Gastroesophageal sphincter (tissue), 4 donors: Measurements from ENCODE around the gene MYO1H. TPM values are rescaled to one million over a fixed set of nuclear protein-coding genes. Genes with fewer than 3 reads are reported as not detected.
A peak's percentile ranks its signal among the peaks of the same experiment; 100 is the strongest.

Experiments
- ATAC-seq: fragments of 150-250 bp; one replicate; pipeline ENCODE4 v1.9.1; 2016; ENCODE audit warnings: mild to moderate bottlenecking, moderate library complexity
- H3K27ac ChIP-seq, 4 donors: fragments of 200-600 bp; sonication (generic) in 3 of 4; 1 replicate in 3 of 4; 2 replicates in 1 of 4; pipeline ENCODE4 v1.5.1; 2016 to 2019
- H3K27me3 ChIP-seq: fragments of 200-600 bp; sonication (generic); one replicate; pipeline ENCODE4 v1.5.1; 2019
- H3K36me3 ChIP-seq, 2 donors: fragments of 200-600 bp; sonication (generic); one replicate each; pipeline ENCODE4 v1.5.1; 2019; ENCODE audit warnings: control low read depth in 1 of 2
- H3K4me1 ChIP-seq, 3 donors: fragments of 200-600 bp; sonication (generic); 1 replicate in 2 of 3; 2 replicates in 1 of 3; pipeline ENCODE4 v1.5.1; 2016 to 2019; ENCODE audit warnings: control low read depth in 2 of 3
- H3K4me3 ChIP-seq, 2 donors: fragments of 200-600 bp; sonication (generic); one replicate each; pipeline ENCODE4 v1.5.1; 2019; ENCODE audit warnings: mild to moderate bottlenecking in 1 of 2, moderate library complexity in 1 of 2
- H3K9me3 ChIP-seq, 3 donors: fragments of 200-600 bp; sonication (generic); one replicate each; pipeline ENCODE4 v1.5.1; 2017 to 2019; ENCODE audit warnings: control low read depth in 2 of 3
- EP300 ChIP-seq: sonication (generic); formaldehyde crosslinking; IDR thresholded peaks from one replicate; pipeline ENCODE4 v1.6.1; 2017; ENCODE audit warnings: antibody characterized with exemption, mild to moderate bottlenecking
- POLR2A ChIP-seq, 2 donors: fragments of 450-650 bp; IDR thresholded peaks; one replicate each; pipeline ENCODE4 v1.6.1; 2017; ENCODE audit warnings: antibody characterized with exemption in 2 of 2, mild to moderate bottlenecking in 2 of 2, moderate library complexity in 1 of 2
- POLR2AphosphoS5 ChIP-seq: sonication (generic); formaldehyde crosslinking; IDR thresholded peaks from one replicate; pipeline ENCODE4 v1.6.1; 2017; ENCODE audit warnings: antibody characterized with exemption
- WGBS, 2 donors: methylation state at CpG; one replicate each; pipeline ENCODE4 v1.1.5; 2018; ENCODE audit warnings: low coverage in 1 of 2; 5-methylcytosine and 5-hydroxymethylcytosine counted together
- total RNA-seq, 4 donors: library from RNA; depleted of rRNA; stranded (reverse); fragments of >200 nt; gene quantifications; one replicate each; pipeline ENCODE4 v1.1.0, GENCODE V29; 2016
- TF ChIP-seq, protein P1 (sequence below), 4 experiments: fragments of 200-600 bp in 2 of 4; fragments of 450-650 bp in 2 of 4; sonication (generic) in 1 of 4; IDR thresholded peaks; one replicate each; pipeline ENCODE4 v1.5.1; 2017 to 2019; ENCODE audit warnings: antibody characterized with exemption in 4 of 4, mild to moderate bottlenecking in 2 of 4, moderate library complexity in 2 of 4

Gene MYO1H
- total RNA-seq, 4 donors from 2014 or later: not detected

DNA sequence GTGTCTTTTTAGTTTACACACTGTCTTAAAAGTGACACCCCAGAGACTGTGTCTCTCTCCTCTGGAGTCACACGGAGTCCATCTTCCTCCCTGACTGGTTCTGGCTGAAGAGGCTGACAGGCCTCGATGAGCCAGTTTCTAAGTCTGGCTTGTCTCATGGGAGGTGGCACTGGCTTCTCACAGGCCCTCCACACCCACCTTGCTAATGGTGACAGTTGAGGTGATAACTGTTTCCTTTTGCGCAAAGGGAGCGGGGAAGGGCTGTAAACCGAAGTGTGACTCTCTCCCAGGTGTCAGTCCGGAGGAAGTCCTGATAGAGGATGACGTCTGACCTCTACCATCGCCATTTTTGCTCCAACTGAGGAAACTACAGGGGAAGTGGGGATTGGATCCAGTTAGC lies 99.2 kb downstream of the MYO1H start:
- H3K36me3 ChIP-seq: peaks cover 0 to 65% of the 10 kb centered on the region in 2 donors
- no peak overlapping the region for H3K4me3 ChIP-seq
- no peak for ATAC-seq
- 43% methylated on average over 1 of the region's 8 CpGs; no CpG with 5 or more reads in 1 of the 2 donors for WGBS, 2 donors
- H3K27me3 ChIP-seq: no peaks in the 10 kb centered on the region
- H3K27ac ChIP-seq: no peak overlapping the region
- TF ChIP-seq POLR2AphosphoS5 (no peak), EP300 (no peak), POLR2A (IDR thresholded peaks at IDR 0.05) (no peak)
- TF ChIP-seq, protein P1, sequence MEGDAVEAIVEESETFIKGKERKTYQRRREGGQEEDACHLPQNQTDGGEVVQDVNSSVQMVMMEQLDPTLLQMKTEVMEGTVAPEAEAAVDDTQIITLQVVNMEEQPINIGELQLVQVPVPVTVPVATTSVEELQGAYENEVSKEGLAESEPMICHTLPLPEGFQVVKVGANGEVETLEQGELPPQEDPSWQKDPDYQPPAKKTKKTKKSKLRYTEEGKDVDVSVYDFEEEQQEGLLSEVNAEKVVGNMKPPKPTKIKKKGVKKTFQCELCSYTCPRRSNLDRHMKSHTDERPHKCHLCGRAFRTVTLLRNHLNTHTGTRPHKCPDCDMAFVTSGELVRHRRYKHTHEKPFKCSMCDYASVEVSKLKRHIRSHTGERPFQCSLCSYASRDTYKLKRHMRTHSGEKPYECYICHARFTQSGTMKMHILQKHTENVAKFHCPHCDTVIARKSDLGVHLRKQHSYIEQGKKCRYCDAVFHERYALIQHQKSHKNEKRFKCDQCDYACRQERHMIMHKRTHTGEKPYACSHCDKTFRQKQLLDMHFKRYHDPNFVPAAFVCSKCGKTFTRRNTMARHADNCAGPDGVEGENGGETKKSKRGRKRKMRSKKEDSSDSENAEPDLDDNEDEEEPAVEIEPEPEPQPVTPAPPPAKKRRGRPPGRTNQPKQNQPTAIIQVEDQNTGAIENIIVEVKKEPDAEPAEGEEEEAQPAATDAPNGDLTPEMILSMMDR (IDR thresholded peaks at IDR 0.05): no peak
- peaks cover 0 to 30% (median 8%) of the 10 kb centered on the region in 3 donors for H3K4me1 ChIP-seq
- no peaks in the 10 kb centered on the region for H3K9me3 ChIP-seq

DNA sequence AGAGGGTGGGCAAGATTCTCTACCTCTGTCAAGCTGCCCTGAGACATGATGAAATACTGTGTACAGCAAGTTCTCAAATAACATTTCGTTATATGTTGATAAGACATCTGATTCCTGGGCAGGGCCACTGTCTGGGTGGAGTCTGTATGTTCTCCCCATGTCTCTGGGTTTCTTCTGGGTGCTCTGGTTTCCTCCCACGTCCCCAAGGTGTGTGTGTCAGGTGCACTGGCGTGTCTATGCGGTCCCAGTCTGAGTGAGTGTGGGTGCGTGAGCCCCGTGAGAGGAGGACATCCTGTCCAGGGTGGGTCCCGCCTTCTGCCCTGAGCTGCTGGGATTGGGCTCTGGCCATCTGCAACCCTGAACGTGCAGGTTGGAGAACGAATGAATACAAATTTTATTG lies 99.8 kb downstream of the MYO1H start:
- 75 to 93% methylated on average over 2 to 3 of the region's 9 CpGs for WGBS, 2 donors
- Histone ChIP-seq H3K36me3 (peaks cover 0 to 66% of the 10 kb centered on the region in 2 donors), H3K9me3 (no peaks in the 10 kb centered on the region), H3K4me1 (peaks cover 0 to 34% (median 8%) of the 10 kb centered on the region in 3 donors), H3K27me3 (no peaks in the 10 kb centered on the region), H3K27ac (no peak overlapping the region), H3K4me3 (no peak overlapping the region)
- TF ChIP-seq, protein P1 (IDR thresholded peaks at IDR 0.05): no peak
- TF ChIP-seq EP300 (no peak), POLR2AphosphoS5 (no peak), POLR2A (IDR thresholded peaks at IDR 0.05) (no peak)
- no peak for ATAC-seq

DNA sequence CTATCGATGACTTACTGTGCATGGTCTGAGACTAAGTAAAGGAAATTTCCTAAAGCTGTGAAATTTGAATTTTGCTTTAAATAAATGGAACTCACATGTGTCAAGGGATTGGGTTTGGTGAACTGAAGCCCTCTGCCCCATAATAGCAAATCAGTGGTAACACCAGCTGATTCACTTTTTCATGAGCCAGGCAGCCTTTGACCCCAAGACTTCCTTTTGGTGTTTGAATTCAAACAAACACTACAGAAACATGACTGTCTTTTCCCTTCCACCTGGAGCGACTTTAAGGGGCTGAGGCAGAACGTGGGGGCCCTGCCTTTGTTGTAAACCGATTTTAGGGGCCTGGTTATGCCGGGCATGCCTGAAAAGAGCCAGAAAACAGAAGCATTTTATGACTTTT lies 100.6 kb downstream of the MYO1H start:
- H3K9me3 ChIP-seq: no peaks in the 10 kb centered on the region
- TF ChIP-seq EP300: no peak
- TF ChIP-seq POLR2A (IDR thresholded peaks at IDR 0.05): no peak
- no peak for TF ChIP-seq POLR2AphosphoS5
- TF ChIP-seq, protein P1 (IDR thresholded peaks at IDR 0.05): no peak
- H3K4me3 ChIP-seq: no peak overlapping the region
- 73 to 100% methylated on average over 1 to 4 of the region's 5 CpGs for WGBS, 2 donors
- ATAC-seq: no peak
- H3K27ac ChIP-seq: peak overlapping the region in 1 of 4 donors; percentile 13
- peaks cover 0 to 42% (median 8%) of the 10 kb centered on the region in 3 donors for H3K4me1 ChIP-seq
- H3K27me3 ChIP-seq: no peaks in the 10 kb centered on the region
- peaks cover 0 to 74% of the 10 kb centered on the region in 2 donors for H3K36me3 ChIP-seq

DNA sequence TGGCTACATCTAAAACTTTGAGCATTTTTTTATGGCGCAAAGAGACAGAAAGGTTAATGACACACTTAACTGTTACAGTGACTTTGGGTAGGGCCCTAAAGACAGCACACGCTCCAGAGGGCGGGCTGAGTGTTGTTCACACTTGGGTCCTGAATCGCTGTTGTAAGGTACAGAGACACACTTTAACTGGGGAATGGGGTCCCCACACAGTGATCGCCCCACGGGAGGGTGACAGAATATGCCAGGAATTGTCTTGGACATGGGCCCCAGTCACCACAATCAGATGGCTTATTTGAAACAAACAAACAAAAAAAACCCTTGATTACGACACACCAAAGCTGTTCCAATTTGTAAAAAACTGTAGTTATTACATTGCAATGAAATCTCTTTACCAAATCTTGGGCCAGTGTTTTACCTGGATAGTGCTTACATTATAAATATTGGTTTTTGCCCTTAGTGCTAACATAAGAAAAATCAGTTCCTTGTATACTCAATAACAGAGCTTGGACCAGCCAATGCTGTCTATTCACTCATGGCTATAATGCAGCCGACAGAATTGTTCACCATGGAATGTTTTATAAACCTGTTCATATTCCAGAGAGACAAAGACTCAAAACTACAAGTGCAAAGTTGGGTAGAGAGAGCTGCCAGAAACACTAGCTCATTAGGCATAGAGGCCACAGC lies 101.1 kb downstream of the MYO1H start:
- no peak for ATAC-seq
- Histone ChIP-seq H3K4me1 (peaks cover 0 to 42% (median 8%) of the 10 kb centered on the region in 3 donors), H3K27ac (peak overlapping the region in 3 of 4 donors; percentile 55 to 75 (median 57)), H3K4me3 (no peak overlapping the region), H3K27me3 (no peaks in the 10 kb centered on the region), H3K9me3 (no peaks in the 10 kb centered on the region), H3K36me3 (peaks cover 0 to 80% of the 10 kb centered on the region in 2 donors)
- TF ChIP-seq, protein P1 (IDR thresholded peaks at IDR 0.05): no peak
- TF ChIP-seq POLR2A (IDR thresholded peaks at IDR 0.05) (no peak), EP300 (no peak), POLR2AphosphoS5 (no peak)
- 86 to 87% methylated on average over 3 to 8 of the region's 8 CpGs for whole genome bisulfite sequencing, 2 donors
